Body of pancreas (tissue), 4 donors: ENCODE measurements around the gene ARHGEF4.

Experiments
- POLR2A ChIP-seq, 3 donors: fragments of 450-650 bp; IDR thresholded peaks; one replicate each; pipeline ENCODE4 v1.6.1; 2016; ENCODE audit warnings: antibody characterized with exemption in 3 of 3, mild to moderate bottlenecking in 2 of 3
- TF ChIP-seq, protein P1 (sequence below), 7 experiments: fragments of 450-650 bp in 4 of 7; fragments of 200-600 bp in 3 of 7; sonication (generic) in 3 of 7; IDR thresholded peaks; one replicate each; pipeline ENCODE4 v1.5.1; 2016 to 2019; ENCODE audit warnings: antibody characterized with exemption in 7 of 7

DNA sequence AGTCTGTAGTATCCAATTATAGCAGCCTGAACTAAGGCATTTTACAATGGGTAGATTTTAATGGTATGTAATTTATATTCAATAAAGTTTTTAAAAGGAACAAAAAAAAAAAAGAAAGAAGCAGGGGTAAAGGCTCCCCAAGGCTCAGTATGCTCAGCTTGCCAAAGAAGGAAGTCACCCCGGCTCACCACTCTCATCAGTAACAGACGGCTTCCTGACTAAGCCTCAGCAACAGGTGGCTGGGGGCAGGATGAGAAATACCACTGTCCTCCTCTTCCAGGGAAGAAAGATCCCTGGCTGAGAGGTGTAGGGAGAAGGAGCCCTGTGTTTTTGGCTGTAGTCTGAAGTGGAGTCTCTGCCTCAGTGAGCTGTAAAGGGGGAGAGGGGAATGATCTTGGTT lies 121.2 kb downstream of the ARHGEF4 start:
- TF ChIP-seq, protein P1, sequence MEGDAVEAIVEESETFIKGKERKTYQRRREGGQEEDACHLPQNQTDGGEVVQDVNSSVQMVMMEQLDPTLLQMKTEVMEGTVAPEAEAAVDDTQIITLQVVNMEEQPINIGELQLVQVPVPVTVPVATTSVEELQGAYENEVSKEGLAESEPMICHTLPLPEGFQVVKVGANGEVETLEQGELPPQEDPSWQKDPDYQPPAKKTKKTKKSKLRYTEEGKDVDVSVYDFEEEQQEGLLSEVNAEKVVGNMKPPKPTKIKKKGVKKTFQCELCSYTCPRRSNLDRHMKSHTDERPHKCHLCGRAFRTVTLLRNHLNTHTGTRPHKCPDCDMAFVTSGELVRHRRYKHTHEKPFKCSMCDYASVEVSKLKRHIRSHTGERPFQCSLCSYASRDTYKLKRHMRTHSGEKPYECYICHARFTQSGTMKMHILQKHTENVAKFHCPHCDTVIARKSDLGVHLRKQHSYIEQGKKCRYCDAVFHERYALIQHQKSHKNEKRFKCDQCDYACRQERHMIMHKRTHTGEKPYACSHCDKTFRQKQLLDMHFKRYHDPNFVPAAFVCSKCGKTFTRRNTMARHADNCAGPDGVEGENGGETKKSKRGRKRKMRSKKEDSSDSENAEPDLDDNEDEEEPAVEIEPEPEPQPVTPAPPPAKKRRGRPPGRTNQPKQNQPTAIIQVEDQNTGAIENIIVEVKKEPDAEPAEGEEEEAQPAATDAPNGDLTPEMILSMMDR (IDR thresholded peaks at IDR 0.05) = no peak
- no peak for TF ChIP-seq POLR2A (IDR thresholded peaks at IDR 0.05)
